LoVo (cell line): ENCODE data around the gene COX10.
"Not testable (repeated sequence)": the region's sequence is repeated elsewhere in the genome, so short reads cannot be mapped to it uniquely, and the experiment has no call there.

ENCODE experiments used
- DNase-seq: peaks from one replicate; pipeline ENCODE4 v3.0.0-alpha.2; 2016; ENCODE audit warnings: low spot score

The COX10 gene

DNA sequence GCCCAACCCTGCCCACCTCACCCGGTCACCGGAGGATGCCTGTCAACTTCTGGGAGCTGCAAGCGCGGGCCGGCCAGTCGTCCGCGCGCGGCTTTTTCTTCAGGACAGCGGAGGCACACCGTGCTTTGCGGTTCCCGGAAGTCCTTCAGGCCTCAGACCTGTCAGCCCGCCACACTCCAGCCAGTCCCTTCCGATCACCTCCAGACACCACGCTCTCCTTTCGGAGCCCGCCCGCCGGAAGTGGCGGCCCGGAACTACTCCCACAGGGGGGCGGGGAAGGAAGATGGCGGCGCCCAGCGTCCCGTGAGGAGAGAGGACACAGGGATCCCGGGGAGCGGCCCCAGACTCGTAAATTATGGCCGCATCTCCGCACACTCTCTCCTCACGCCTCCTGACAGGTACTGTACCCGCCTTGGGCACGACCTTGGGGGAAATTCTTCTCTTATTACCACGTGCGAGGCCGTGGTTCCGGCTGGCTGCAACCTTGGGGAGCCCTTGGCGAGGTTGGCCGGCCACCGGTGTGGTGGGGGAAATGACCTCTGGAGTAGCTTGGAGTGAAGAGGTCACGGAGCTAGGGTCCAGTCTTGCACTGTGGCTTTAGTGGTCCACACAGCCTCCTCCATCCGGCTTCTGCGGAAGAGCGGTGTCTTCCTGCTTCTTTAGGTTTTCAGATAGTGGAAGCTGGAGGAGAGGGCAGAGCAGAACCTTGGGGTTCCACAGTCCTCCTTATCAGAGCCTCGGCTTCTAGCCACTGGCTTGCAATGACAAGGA lies at the start of gene COX10:
TSS of gene COX10 (plus strand) at position 254 of the 771 bp plus-strand sequence. CDS start at position 356, 102 bp downstream.
- DNase-seq = peak; percentile 92

DNA sequence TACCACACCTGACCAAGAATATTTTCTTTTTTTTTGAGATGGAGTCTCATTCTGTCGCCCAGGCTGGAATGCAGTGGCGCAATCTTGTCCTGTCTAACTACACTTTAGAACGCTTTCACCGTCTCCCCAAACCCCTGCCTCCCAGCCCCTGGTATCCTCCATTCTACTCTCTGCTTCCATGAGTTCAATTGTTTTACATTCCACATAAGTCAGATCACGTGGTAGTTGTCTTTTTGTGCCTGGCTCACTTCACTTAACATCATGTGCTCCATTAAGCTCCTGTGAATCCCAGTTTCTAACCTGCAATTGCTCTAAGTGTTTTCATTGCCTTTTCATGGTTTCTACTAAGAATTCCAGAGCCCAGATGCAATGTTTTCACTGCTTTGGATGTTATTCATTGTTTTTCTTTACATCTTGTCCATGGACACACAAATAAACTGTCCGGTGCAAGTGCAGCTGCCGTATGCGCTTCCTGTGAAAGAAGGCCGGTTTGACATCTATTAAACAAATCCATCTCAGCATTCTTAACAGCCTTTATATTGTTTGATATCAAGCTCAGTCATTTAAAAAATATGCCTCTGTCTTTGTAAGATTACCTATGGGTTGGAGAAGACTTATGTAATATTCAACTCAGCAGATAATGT lies 47.5 kb upstream of the COX10 start:
- not testable (repeated sequence) for DNase-seq

DNA sequence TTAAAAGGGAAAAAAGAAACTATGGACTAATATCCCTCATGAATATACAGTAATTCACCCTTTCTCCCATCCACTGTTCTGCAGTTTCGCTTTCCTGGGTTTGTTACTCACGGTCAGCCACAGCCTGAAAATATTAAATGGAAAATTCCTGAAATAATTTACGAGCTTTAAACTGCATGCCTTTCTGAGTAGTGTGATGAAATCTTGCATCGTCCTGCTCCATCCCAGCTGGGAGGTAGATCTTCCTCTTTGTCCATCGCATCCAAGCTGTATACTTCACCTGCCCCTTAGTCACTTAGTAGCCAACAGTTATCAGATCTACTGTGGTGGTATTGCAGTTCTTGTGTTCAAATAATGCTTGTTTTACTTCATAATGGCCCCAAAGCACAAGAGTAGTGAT lies 39.5 kb upstream of the COX10 start:
- not testable (repeated sequence) for DNase-seq

DNA sequence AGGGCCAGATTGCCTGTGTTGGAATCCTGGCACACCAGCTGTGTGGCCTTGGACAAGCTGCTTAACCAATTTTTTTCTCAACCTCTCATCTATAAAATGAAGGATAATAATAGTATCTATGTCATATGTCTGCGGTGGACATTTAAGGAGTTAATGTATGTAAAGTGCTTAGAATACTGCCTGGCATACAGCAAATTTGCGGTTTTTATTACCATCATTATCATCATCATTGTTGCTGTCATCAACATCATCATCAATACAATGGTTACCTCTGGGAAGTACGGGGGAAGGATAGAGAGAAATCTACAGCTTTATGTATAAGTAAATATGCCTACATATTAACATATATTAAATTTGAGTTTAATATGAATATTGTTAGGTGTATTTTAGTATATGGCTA lies 37.1 kb upstream of the COX10 start:
- DNase-seq = no peak

DNA sequence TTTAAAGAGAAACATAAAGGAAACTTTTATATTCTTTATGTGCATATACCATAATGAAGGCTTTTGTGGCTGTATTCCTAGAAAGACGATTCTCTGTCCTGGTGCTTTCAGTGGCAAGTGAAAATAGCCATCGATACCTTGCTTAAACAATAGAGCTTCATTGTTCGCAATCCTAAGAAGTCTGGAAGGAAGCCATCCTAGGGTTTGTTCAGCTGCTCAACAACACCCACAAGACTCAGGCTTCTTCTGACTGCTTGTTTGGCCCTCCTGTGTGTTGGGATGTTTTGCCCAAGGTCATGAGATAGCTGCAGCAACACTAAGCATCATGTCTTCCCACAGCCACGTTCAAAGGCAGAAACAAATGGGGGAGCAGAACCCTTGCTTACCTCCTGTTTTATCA lies 36.1 kb upstream of the COX10 start:
- no peak for DNase-seq

DNA sequence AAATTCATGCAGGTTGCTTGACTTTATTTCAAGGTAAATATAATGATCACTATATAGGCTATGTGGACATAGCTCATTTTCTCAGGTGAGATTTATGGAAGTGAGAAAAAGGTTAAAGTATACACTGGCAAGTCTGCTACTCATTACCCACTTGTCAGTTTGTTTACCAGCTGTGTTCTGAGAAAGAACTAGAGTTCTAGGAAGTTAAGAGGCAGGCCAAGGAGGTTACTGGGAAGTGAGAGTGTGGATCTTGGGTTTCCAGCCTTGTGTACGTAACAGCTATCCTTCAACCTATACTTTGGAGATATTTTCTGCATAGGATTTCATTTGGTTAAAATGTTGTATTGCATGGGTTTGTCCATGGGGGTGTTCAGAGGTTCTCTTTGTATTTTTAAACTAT lies 31.9 kb upstream of the COX10 start:
- no peak for DNase-seq

DNA sequence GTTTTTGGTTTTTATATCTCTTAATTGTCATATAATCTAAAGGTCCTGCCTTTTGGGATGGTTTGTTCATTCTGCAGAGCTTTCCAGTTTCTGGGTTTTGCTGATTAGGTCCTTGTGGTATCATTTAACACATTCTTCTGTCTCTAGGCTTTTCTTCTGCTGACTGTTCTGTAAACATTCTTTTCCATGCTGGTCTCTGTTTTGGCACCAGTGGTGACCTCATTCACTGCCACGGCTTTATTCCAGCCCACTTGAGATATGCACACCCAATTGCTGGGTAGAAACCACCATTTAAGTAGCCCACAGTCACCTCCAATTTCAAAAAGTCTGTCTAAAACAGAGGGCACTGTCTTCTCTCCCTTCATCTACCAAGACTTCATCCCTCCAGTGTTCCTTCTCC lies 31.1 kb upstream of the COX10 start:
- DNase-seq = no peak

DNA sequence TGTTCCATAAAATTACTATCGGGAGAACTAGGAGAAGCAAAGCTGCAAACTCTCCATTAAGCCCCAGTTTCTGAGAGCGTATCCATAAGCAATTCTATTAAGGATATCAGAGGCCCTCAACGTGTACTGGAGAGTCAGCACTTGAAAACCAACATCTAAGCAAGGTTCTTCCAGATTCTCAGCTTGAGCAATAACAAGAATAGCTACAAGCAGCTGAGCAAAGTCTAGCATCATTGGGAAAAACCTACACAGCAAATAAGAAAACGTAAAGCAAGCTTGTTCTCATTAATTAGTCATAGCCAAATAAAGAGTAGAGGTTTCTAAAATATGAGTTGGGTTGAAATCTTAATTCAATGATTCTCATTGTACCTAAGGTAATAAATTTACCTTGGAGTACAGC lies 26.9 kb upstream of the COX10 start:
- DNase-seq = no peak

DNA sequence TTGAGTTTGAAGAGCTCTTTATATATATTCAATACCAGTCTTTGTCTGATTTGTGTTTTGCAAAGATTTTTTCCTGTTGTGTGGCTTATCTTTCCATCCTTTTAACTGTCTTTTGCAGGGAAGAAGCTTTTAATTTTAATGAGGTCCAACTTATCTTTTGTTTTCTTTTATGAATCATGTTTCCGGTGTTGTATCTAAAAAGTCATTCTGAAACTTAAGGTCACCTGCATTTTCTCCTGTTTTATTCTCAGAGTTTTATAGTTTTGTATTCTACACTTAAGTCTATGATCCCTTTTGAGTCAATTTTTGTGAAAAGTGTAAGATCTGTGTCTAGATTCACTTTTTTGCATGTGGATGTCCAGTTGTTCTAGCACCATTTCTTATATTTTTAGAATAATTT lies 24.6 kb upstream of the COX10 start:
- DNase-seq = no peak

DNA sequence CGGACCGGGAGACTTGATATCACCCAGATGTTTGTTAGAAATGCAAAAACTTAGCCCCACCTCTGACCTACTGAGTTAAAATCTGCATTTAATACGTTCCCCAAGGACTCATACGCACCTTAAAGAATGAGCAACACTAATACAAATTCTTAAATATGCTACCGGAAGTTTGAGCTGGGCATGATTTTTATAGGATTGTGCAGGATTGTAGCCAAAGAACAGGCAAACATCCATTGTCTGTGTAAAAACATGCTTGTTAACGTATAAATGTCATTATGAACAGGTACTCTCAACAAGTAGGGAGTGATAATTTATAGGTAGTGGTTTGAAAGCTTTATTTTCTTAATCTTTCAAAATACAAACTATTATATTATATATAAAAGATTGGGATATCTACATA lies 22.3 kb upstream of the COX10 start:
- no peak for DNase-seq

DNA sequence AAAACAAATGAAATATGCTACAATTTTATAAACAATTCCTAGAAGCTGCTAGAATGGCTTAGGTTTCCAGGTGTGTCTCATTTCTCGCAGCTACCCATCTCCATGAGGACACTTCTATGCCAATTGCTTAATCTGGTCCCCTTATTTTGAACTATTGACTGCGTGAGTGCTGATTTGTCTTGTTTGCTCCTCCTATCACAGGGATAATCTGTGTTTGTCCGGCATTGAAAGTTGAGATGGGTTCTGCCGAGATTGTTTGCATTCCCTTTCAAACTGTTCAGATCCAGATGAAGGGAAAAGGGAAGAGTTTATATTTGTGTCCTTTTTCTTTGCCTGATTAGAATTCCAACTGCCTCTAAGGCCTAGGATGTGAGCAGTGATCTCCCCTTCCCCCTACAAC lies 21.7 kb upstream of the COX10 start:
- DNase-seq = no peak

DNA sequence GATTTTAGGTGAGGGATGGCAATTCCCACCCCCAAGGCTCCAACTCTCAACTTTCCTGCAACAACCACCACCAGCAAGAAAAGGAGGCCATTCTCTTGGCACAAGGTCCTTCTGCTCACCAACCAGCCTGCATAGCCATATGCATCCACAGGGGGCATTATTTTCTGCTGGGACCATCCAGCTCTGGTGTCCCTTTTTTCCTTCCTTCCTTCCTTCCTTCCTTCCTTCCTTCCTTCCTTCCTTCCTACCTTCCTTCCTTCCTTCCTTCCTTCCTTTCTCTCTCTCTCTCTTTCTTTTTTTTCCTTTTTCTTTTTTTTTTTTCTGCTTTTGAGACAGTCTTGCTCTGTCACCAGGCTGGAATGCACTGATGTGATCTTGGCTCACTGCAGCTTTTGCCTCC lies 21.1 kb upstream of the COX10 start:
- no peak for DNase-seq

DNA sequence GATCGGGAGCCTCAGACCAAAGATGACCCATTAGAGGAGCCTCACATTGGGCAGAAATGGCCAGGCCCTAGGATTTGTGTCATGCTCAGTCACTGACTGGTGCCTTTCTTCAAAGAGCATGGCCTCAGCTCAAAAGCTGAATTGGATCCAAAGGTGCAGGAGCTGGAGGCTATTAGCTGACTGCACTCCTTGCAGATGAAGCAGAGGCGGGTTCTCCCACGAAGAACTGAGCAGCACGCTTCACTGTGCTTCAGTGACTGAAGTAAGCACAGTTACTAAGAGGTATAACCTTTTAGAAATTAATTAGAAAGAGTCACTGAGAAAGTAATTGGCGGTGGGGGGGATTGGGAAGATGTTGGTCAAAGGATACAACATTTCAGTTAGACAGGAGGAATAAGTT lies 18.7 kb upstream of the COX10 start:
- DNase-seq = no peak

DNA sequence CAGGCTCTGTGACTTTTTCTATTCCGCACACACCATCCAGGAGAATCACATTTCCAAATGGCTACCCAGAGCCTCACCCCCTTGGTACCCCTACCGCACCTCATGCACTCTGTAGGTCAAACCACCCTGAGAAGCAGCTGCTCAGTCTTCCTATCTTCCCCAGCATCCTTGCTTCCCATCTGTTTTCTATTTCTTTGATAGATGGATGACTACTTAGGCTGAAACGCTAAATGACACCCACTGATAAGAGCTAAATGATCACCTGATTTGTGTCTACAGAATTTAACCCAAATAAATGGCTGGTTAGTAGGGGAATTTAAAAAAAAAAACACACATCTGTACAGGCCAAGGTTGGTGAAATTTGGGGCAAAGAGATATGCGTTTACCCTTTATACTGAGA lies 17.6 kb upstream of the COX10 start:
- no peak for DNase-seq

DNA sequence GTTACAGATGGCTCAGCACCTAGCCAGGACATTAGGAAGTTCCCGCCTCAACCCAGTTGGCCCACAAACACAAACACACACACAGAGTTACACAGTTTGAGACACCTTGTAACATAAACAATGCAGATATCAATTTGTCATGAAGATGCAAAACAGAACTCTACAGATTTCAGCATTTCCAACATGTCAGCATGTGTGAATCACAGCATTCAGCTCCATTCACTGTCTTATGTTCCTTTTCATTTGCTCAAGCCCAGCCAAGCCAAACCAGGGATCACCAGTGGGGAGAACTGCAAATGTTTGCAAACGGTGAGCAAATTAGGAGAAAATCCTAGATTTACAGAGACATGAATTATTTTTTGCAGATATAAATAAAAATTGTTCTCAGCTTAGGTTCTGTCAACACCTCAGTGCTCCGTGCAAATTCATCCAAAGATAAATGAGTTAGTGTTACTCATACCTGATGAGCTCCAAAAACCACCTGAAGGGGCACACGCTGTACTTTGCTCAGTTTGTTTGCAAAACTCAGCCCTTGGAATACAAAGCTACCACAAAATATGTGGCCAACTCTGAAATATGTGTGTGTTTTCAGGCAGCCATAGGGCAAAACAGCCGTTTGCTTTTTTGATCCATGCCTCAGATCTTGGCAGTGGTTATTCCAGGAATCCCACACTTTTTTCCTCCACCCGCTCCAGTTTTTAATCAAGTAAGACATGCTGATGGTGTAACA lies 16.3 kb upstream of the COX10 start:
- DNase-seq = no peak

DNA sequence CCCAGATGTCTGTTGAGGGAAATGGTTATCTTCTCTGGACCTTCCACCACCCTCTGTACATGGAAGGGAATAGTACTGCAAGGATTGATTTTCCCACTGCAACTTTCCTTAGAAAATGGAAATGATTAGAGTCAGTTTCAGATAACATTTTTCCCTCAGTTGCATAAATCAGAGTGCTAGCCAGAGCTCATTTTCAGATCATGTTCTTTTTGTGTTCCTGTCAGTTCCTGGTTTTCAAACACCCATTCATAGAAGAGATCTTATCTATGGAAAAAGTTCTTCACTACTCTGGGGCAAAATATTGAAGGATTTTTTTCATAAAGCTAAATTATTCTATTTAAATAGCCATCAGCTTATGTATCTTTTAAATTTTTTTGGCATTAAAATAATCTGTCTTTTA lies 11.7 kb upstream of the COX10 start:
- DNase-seq = no peak

DNA sequence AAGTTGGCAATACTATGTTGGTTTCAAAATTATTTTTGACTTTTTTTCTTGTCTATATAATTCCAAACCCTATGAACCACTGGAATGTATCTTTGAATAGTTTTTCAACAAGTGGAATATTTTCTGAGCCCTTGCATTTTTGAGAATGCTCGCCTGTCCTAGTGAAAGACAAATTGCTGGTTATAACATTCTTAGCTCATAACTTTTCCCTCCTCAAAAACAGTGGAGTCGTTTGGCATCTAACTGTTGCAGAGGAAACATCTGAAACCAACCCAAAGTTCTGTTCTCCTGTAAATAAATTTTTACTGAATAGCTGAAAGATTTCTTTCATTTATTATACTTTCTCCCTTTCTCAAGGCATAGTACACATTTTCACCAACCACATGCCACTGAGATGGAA lies 11.3 kb upstream of the COX10 start:
- no peak for DNase-seq

DNA sequence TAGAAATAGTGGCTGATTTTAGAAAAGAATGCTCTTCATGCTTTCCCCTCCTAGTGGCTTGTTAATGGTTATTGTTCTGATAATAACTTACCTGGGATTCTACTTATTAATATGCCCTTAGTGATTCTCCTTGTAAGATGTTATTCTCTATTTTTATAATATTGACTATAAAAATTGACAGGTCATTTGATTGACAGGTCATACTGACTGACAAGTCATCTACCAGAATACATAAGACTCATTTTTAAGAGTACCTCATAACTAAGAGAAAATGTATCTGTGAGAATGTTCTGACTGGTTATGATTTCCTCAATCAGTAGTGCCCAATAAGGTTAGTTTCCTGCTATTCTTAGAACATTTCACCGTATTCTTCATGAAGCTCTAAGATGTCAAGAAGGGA lies 8.6 kb upstream of the COX10 start:
- DNase-seq = no peak

DNA sequence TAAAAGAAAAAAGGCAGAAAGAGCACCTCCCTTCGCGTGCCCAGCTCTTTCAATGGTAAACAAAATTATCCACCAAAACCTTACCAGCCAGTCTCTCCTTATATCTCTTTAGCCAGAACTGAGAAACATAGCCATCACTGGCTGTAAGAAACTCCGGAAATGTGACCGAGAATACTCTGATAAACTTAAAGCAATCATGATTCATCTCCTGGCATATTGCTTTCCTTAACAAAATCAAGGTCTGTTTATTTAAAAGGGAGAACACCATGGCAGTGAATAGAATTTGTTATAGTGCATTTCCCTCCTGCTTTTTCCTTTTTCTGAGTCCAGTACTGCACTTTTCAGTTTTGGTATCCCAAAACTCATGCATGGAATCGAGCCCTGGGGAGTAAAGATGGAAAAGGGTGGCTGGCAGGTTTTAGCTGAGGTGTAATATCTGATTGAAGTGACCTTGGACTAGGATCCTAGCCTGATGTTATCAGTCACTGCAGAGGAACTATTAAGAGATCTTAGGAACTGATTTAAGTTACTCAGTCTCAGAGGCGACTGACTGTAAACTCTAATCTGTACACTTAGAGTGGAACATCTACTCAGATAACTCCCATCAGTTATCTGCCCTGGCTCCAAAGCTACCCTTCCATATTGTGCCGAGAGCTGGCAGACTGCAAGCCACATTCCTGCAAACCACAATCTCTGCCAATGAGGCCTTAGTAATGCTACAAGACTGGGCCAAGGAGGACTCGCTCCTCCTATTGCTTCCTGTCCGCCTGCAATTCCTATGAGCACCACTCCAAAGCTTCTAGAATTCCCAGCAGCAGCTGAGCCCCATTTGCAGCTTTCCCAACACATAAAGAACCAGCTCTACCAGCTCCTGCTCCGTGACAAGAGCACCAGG lies 7.4 kb upstream of the COX10 start:
- no peak for DNase-seq

DNA sequence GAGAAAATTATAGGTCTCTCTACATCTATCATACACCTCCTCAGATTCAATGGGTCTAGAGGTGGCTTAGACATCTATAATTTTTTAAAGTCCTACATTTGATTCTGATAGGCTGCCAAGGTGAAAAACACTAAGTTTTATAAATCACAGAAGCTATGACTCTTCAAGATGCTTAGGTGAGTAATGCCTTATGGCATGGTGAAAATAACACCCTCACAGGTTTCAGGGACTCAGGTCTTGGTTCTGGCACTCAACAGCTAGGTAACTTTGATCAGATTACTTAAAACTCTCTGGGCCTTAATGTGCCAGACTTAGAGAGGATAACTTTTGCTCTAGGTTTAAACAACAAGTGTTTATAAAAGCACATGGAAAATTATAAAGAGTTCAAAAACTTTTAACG lies 2.0 kb upstream of the COX10 start:
- DNase-seq = no peak

DNA sequence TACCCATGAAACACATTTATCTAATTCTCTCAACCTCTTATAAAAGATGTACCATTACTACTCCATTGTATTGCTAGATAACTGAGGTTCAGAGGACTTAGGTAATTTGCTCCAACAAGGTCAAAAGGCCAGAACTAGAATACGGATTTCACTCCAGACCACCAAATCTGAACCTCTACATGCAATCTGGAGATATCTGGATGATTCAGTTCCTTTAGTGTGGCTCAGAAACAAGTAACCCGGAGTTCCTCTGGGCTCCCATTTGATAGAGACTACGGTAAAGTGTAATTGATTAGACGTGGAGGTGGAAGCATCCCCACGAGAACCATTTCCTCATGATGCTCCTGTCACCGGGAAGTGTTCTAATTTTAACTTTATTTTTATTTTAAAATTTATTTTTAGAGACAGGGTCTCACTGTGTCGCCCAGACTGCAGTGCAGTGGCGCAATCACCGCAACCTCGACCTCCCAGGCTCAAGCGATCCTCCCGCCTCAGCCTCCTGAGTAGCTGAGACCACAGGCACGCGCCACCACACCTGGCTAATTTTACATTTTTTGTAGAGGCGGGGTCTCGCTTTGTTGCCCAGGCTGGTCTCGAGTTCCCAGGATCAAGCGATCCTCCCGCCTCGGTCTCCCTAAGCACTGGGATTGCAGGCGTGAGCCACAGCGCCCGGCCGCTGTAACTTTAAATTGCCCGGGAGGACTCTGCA lies 608 bp upstream of the COX10 start:
- no peak for DNase-seq
